B cell (primary cell): ENCODE results near the gene AIG1. TPM values are rescaled to one million over a fixed set of nuclear protein-coding genes. Genes with fewer than 3 reads are reported as not detected.

Experiments used
- ATAC-seq: fragments of 200-7000 bp; cut with Tn5 transposase; one replicate; pipeline ENCODE4 v1.10.0; 2021; ENCODE audit warnings: low read depth, mild to moderate bottlenecking, moderate number of reproducible peaks, moderate library complexity
- CTCF ChIA-PET: fragments of 350-600 bp; sonication (Branson Sonifier 250); formaldehyde crosslinking; loops from one replicate; lab custom pipeline; 2021; ENCODE audit warnings: antibody characterized with exemption, inconsistent platforms; lab: Charles Lee
- POLR2A ChIA-PET: fragments of 350-600 bp; sonication (Branson Sonifier 250); formaldehyde crosslinking; loops from one replicate; lab custom pipeline; 2021; ENCODE audit warnings: antibody characterized with exemption; lab: Charles Lee
- DNase-seq: peaks from one replicate; pipeline ENCODE4 v3.0.0; 2013
- H2AFZ ChIP-seq: 2 replicates; pipeline ENCODE4 v1.6.1; 2012; ENCODE audit warnings: mild to moderate bottlenecking, low read depth, low read length; ENCODE audit not compliant: insufficient read depth, poor library complexity, severe bottlenecking
- H3K27ac ChIP-seq, 2 donors: 1 replicate in 1 of 2; 2 replicates in 1 of 2; pipeline ENCODE4 v1.5.1; 2012 to 2013; ENCODE audit warnings: low read length in 2 of 2, mild to moderate bottlenecking in 2 of 2, moderate library complexity in 1 of 2
- H3K27me3 ChIP-seq, 4 experiments: fragments of 200-600 bp in 1 of 4; sonication (generic) in 1 of 4; replicated peaks in 1 of 4; 1 replicate in 2 of 4; 2 replicates in 2 of 4; pipeline versions ENCODE4 v1.6.1 to v1.7.0; 2013 to 2016; ENCODE audit warnings: low read length in 3 of 4, mild to moderate bottlenecking in 2 of 4, mixed read lengths in 1 of 4, moderate library complexity in 1 of 4; ENCODE audit not compliant: insufficient read depth in 4 of 4, control insufficient read depth in 3 of 4; ENCODE audit errors: control extremely low read depth in 1 of 4
- H3K36me3 ChIP-seq, 2 experiments: replicated peaks in 1 of 2; 1 replicate in 1 of 2; 2 replicates in 1 of 2; pipeline versions ENCODE4 v1.6.1 to v1.7.1; 2013; ENCODE audit warnings: low read length in 1 of 2; ENCODE audit not compliant: insufficient read depth in 2 of 2, control insufficient read depth in 1 of 2; ENCODE audit errors: control extremely low read depth in 1 of 2, extremely low read depth in 1 of 2
- H3K4me1 ChIP-seq, 2 donors: fragments of 200-600 bp in 1 of 2; sonication (generic) in 1 of 2; 1 replicate in 1 of 2; 2 replicates in 1 of 2; pipeline versions ENCODE4 v1.5.1 to v1.6.1; 2013 to 2017; ENCODE audit warnings: low read length in 2 of 2; ENCODE audit not compliant: control insufficient read depth in 2 of 2, insufficient read depth in 2 of 2
- H3K4me2 ChIP-seq: replicated peaks from 2 replicates; pipeline ENCODE3; 2012; ENCODE audit warnings: mild to moderate bottlenecking, low read depth, low read length; ENCODE audit not compliant: poor library complexity, severe bottlenecking
- H3K4me3 ChIP-seq, 5 experiments: fragments of 200-600 bp in 1 of 5; sonication (generic) in 1 of 5; 1 replicate in 3 of 5; 2 replicates in 2 of 5; pipeline versions ENCODE4 v1.5.1 to v1.7.0; 2011 to 2016; ENCODE audit warnings: low read length in 4 of 5, mild to moderate bottlenecking in 4 of 5, low read depth in 2 of 5, control low read depth in 1 of 5, moderate library complexity in 1 of 5; ENCODE audit not compliant: insufficient read depth in 1 of 5; ENCODE audit errors: control extremely low read depth in 1 of 5, extremely low read depth in 1 of 5
- H3K79me2 ChIP-seq: fragments of 200-600 bp; sonication (generic); one replicate; pipeline ENCODE4 v1.6.0; 2016; ENCODE audit warnings: low read length; ENCODE audit not compliant: control insufficient read depth, insufficient read depth
- H3K9ac ChIP-seq: fragments of 200-600 bp; sonication (generic); 2 replicates; pipeline ENCODE4 v1.6.1; 2017; ENCODE audit warnings: mild to moderate bottlenecking, low read length, moderate library complexity
- H3K9me3 ChIP-seq, 3 donors: one replicate each; pipeline versions ENCODE4 v1.6.1 to v1.7.1; 2013; ENCODE audit warnings: low read length in 2 of 3; ENCODE audit not compliant: control insufficient read depth in 2 of 3, insufficient read depth in 1 of 3; ENCODE audit errors: control extremely low read depth in 1 of 3
- H4K20me1 ChIP-seq: 2 replicates; pipeline ENCODE4 v1.6.0; 2012; ENCODE audit warnings: mild to moderate bottlenecking, low read length; ENCODE audit not compliant: insufficient read depth, control insufficient read depth, poor library complexity, severe bottlenecking
- H3K27ac Mint-ChIP-seq: one replicate; pipeline ENCODE4 v1.8.0; 2021; ENCODE audit warnings: mixed read lengths
- H3K27me3 Mint-ChIP-seq: one replicate; pipeline ENCODE4 v1.8.0; 2021; ENCODE audit warnings: mixed read lengths
- H3K4me1 Mint-ChIP-seq: one replicate; pipeline ENCODE4 v1.8.0; 2021; ENCODE audit warnings: mixed read lengths
- H3K4me3 Mint-ChIP-seq: one replicate; pipeline ENCODE4 v1.8.0; 2021; ENCODE audit warnings: mixed read lengths
- H3K9me3 Mint-ChIP-seq: one replicate; pipeline ENCODE4 v1.8.0; 2022; ENCODE audit warnings: mixed read lengths; ENCODE audit not compliant: insufficient read depth
- CTCF ChIP-seq: fragments of 200-600 bp; IDR thresholded peaks from one replicate; pipeline ENCODE4 v1.8.0; 2022; ENCODE audit warnings: antibody characterized with exemption, mild to moderate bottlenecking
- EZH2 ChIP-seq: IDR thresholded peaks from 2 replicates; pipeline ENCODE4 v1.6.1; 2012; ENCODE audit warnings: borderline replicate concordance, low read depth, mild to moderate bottlenecking, moderate library complexity, low read length; ENCODE audit not compliant: insufficient read depth, poor library complexity, severe bottlenecking
- WGBS: methylation state at CpG from one replicate; pipeline ENCODE4 v1.1.5; 2013; ENCODE audit warnings: missing lambda C conversion rate; ENCODE audit not compliant: insufficient coverage; 5-methylcytosine and 5-hydroxymethylcytosine counted together
- intact Hi-C: fragments of 100-400 bp; cut with micrococcal nuclease; formaldehyde crosslinking; loops from one replicate; pipeline ENCODE4 v1.10.0; 2022
- polyA plus RNA-seq: library from polyadenylated mRNA; depleted of rRNA; stranded (reverse); fragments of >200 nt; gene quantifications from 2 replicates; pipeline ENCODE4 v1.2.3, GENCODE V29; 2012
- total RNA-seq, 2 donors: library from RNA; stranded (reverse); fragments of 120-200 nt in 1 of 2; gene quantifications; 1 replicate in 1 of 2; 2 replicates in 1 of 2; pipeline versions ENCODE4 v1.2.3 to v1.2.4, GENCODE V29; 2013 to 2022

The AIG1 gene
- total and polyA plus RNA-seq, 2 donors (not counting 1 experiment from before 2014, with no cell fraction given), result 7.0 to 9.0 TPM

GRCh38 chr6:143180826-143181225 is 120.1 kb downstream of the AIG1 start:
- no peaks in the 10 kb centered on the region for H4K20me1 ChIP-seq
- Mint-ChIP-seq H3K27me3 (no peaks in the 10 kb centered on the region), H3K4me3 (no peak overlapping the region), H3K9me3 (peaks cover 3% of the 10 kb centered on the region), H3K4me1 (no peaks in the 10 kb centered on the region), H3K27ac (no peak overlapping the region)
- ATAC-seq, result no peak
- H3K4me2 ChIP-seq, result no peak overlapping the region
- no peaks in the 10 kb centered on the region for H3K36me3 ChIP-seq
- H3K4me1 ChIP-seq, result no peaks in the 10 kb centered on the region
- no peaks in the 10 kb centered on the region for H3K27me3 ChIP-seq
- no peak overlapping the region for H2AFZ ChIP-seq
- no peak overlapping the region for H3K27ac ChIP-seq
- H3K9me3 ChIP-seq, result peaks cover 0 to 9% (median 0%) of the 10 kb centered on the region in 3 donors
- ChIA-PET POLR2A (no interaction called here), CTCF (no interaction called here)
- no peak overlapping the region for H3K4me3 ChIP-seq
- intact Hi-C loops, result no loop called here
- TF ChIP-seq CTCF (no peak), EZH2 (no peak)
- H3K9ac ChIP-seq, result no peak overlapping the region
- no peaks in the 10 kb centered on the region for H3K79me2 ChIP-seq
- no peak for DNase-seq
- no CpG with 5 or more reads among the region's 2 CpGs for WGBS

GRCh38 chr6:143183666-143184065 is 123.0 kb downstream of the AIG1 start:
- ATAC-seq (no peak), DNase-seq (no peak)
- H3K4me1 Mint-ChIP-seq, result no peaks in the 10 kb centered on the region
- no peaks in the 10 kb centered on the region for H3K27me3 ChIP-seq
- no peak overlapping the region for H3K9ac ChIP-seq
- TF ChIP-seq EZH2, result no peak
- TF ChIP-seq CTCF, result no peak
- no peak overlapping the region for H3K27ac ChIP-seq
- ChIA-PET CTCF (no interaction called here), POLR2A (no interaction called here)
- no peaks in the 10 kb centered on the region for H3K79me2 ChIP-seq
- H3K27me3 Mint-ChIP-seq, result no peaks in the 10 kb centered on the region
- H3K9me3 ChIP-seq, result no peaks in the 10 kb centered on the region
- no peak overlapping the region for H3K4me2 ChIP-seq
- no peak overlapping the region for H2AFZ ChIP-seq
- no peaks in the 10 kb centered on the region for H4K20me1 ChIP-seq
- intact Hi-C loops, result no loop called here
- no peak overlapping the region for H3K4me3 Mint-ChIP-seq
- no peak overlapping the region for H3K4me3 ChIP-seq
- H3K4me1 ChIP-seq, result no peaks in the 10 kb centered on the region
- H3K9me3 Mint-ChIP-seq, result no peaks in the 10 kb centered on the region
- no peaks in the 10 kb centered on the region for H3K36me3 ChIP-seq
- no peak overlapping the region for H3K27ac Mint-ChIP-seq
